ENCODE measurements around the gene DYNC1LI1. TPM values are rescaled to one million over a fixed set of nuclear protein-coding genes. Genes with fewer than 3 reads are reported as not detected.
"Not testable (repeated sequence)": the region's sequence is repeated elsewhere in the genome, so short reads cannot be mapped to it uniquely, and the experiment has no call there.

The DYNC1LI1 gene
- total RNA-seq, 1 donor from 2014 or later = 56.8 TPM

DNA sequence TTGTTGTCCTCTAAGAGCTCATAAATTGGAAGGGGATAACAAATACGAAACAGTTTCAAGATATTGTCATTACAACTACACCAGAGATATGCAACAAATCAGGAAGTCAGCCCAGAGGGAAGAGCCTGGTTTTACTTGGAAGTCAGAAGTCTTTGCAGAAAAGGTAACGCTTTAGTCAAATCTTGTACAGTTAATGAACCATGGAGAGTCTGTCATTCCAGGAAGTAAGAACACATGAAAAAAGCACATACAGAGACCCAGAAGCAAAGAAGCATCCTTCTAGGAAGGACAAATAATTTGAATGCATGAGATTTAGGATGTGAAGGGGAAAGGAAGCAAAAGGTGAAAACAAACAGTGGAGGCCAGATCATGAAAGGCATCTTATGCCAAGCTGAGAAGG, 19.6 kb downstream of the DYNC1LI1 start:
- intact Hi-C loops (cut with DNase I) = no loop called here
- DNase-seq (ENCODE audit: low spot score) = no peak

GRCh38 chr3:32545305-32545704, 25.4 kb downstream of the DYNC1LI1 start:
- intact Hi-C loops (cut with DNase I) = no loop called here

GRCh38 chr3:32544894-32545293, 25.8 kb downstream of the DYNC1LI1 start:
- intact Hi-C loops (cut with DNase I) = no loop called here
- DNase-seq (ENCODE audit: low spot score) = no peak

More at GRCh38 chr3:32545305-32545704, 25.4 kb downstream of the DYNC1LI1 start:
- DNase-seq (ENCODE audit: low spot score) = no peak

GRCh38 chr3:32542807-32543206, 27.9 kb downstream of the DYNC1LI1 start:
- DNase-seq (ENCODE audit: low spot score) = no peak
- intact Hi-C loops (cut with DNase I) = no loop called here

GRCh38 chr3:32540899-32541298, 29.8 kb downstream of the DYNC1LI1 start:
- intact Hi-C loops (cut with DNase I) = no loop called here
- no peak for DNase-seq (ENCODE audit: low spot score)

DNA sequence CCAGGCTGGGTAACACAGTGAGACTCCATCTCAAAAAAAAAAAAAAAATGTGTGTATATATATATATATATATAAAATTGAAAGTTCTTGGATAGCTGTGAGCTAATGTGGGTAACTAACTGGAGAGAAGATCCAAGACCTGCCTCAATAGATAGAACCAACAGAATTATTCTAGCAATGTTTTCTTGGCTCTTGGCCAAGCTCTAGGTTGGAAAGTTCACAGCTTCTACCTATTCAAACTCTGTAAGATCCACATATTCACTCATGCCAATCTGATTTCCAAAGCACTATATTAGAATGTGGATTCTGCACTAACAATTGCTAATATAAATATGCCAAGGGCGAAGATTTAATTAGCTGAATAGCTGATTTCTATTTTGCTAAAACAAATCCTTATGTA, 38.2 kb downstream of the DYNC1LI1 start:
- DNase-seq (ENCODE audit: low spot score) = no peak
- intact Hi-C loops (cut with DNase I) = no loop called here

DNA sequence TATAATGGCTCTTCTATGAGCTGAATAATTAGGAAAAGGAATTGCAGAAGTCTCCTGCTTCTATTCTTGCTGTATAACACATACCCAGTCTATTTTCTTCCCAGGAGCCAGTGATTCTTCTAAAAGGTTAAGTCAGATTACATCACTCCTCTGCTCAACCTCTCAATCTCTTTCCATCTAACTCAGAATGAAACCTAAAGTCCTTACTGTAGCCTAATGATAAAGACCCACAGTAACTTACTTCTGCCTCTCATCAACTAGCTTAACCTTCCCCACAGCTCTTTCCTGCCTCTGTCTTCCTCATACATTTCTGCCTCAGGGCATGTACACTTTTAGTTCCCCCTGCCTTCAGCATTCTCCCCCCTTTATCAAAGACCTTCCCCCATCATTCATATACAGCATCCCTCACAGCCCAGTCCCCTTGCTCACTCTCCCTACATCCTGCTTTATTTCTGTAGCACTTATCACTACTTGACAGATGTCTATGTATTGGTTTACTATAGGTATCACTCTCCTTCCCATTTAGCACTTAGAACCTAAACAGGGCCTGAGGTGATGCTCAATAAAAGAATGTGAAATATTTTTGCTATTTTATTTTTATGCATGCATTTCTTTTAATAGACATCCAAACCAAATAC, 39.5 kb downstream of the DYNC1LI1 start:
- intact Hi-C loops (cut with DNase I) = no loop called here
- no peak for DNase-seq (ENCODE audit: low spot score)

DNA sequence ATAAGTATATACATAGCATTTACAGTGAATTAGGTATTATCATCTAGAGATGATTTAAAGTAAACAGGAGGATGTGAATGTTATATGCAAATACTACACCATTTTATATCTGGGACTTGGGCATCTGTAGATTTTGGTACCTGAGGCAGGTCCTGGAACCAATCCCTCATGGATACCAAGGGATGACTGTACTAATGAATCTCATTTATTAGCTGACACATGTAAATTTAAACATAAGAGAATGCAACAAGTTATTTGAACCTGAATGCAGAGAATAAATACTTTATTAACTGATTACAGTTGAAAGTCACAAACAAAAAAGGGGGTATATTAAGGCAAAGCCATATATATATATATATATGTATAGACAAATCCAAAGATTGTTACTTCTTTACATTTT, 44.9 kb downstream of the DYNC1LI1 start:
- intact Hi-C loops (cut with DNase I) = no loop called here
- DNase-seq (ENCODE audit: low spot score) = no peak

GRCh38 chr3:32522682-32523081, 48.0 kb downstream of the DYNC1LI1 start:
- DNase-seq (ENCODE audit: low spot score) = no peak
- intact Hi-C loops (cut with DNase I) = no loop called here

GRCh38 chr3:32518921-32519320, 51.7 kb downstream of the DYNC1LI1 start:
- DNase-seq (ENCODE audit: low spot score); intact Hi-C loops (cut with DNase I): not testable (repeated sequence)

DNA sequence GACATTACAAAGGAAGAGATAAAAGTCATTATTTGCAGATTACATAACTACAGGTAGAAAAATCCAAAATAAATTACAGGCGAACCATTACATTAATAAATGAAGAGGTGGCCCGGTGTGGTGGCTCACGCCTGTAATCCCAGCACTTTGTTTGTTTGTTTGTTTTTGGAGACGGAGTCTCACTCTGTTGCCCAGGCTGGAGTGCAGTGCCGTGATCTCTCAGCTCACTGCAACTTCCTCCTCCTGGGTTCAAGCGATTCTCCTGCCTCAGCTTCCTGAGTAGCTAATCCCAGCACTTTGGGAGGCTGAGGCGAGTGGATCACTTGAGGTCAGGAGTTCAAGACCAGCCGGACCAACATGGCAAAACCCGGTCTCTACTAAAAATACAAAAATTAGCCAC, 53.9 kb downstream of the DYNC1LI1 start:
- DNase-seq (ENCODE audit: low spot score); intact Hi-C loops (cut with DNase I): not testable (repeated sequence)

GRCh38 chr3:32511005-32511404, 59.7 kb downstream of the DYNC1LI1 start:
- no peak for DNase-seq (ENCODE audit: low spot score)
- intact Hi-C loops (cut with DNase I) = loop anchor here (2.0 kb wide), 1 partner anchor 154 kb away; no protein-coding TSS in a partner anchor

- peak; percentile 87 for DNase-seq (ENCODE audit: low spot score)
- intact Hi-C loops (cut with DNase I) = loop anchor here (2.0 kb wide), 1 partner anchor 155 kb away; no protein-coding TSS in a partner anchor
Observed at GRCh38 chr3:32510075-32510724, 60.5 kb downstream of the DYNC1LI1 start.

DNA sequence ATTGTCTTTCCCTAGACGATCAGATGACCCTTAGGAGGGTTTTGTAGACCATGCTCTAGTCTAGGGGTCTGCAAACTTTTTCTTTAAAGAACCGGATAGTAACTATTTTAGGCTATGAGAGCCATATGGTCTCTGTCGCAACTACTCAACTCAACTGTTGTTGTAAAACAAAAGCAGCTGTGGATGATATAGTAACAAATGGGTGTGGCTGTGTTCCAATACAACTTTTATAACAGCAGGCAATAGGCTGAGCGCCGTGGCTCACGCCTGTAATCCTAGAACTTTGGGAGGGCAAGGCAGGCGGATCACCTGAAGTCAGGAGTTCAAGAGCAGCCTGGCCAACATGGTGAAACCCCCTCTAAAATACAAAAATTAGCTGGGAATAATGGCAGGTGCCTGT, 61.9 kb downstream of the DYNC1LI1 start:
- intact Hi-C loops (cut with DNase I) = no loop called here
- DNase-seq (ENCODE audit: low spot score) = no peak

DNA sequence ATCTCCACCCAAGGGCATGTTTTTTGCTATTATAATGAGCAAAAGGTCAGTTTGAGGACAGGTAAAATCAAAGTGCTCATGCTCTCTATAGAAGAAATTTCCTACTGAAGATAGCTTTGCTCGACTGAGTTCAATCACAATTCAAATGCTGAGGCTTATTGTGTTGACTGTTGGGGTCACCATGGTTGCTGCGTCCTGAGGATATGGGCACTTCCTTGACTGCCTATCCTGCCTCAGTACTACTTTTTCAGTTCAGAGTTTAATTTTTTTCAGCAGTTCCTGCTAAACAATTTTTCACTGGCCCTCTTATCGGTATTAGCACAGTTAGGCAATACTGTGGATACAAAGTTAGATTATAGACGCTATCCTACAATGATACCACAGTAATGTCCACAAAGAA, 64.2 kb downstream of the DYNC1LI1 start:
- DNase-seq (ENCODE audit: low spot score) = no peak
- intact Hi-C loops (cut with DNase I) = no loop called here

GRCh38 chr3:32502946-32503286, 67.7 kb downstream of the DYNC1LI1 start:
- DNase-seq (ENCODE audit: low spot score) = no peak
- intact Hi-C loops (cut with DNase I) = loop anchor here (2.0 kb wide), 1 partner anchor 68 kb away; the partner anchor contains the start of gene DYNC1LI1

GRCh38 chr3:32502118-32502945, 68.3 kb downstream of the DYNC1LI1 start, which contains the start of gene CMTM6:
CMTM6 (minus strand) TSS chr3:32502852; CDS start chr3:32502745, 107 bp downstream.
- intact Hi-C loops (cut with DNase I) = loop anchor here (2.0 kb wide), 1 partner anchor 68 kb away; the partner anchor contains the start of gene DYNC1LI1
- peak; percentile 93 for DNase-seq (ENCODE audit: low spot score)

- intact Hi-C loops (cut with DNase I) = loop anchor here (2.0 kb wide), 1 partner anchor 69 kb away; the partner anchor contains the start of gene DYNC1LI1
- DNase-seq (ENCODE audit: low spot score) = no peak
Observed at GRCh38 chr3:32501783-32502117, 68.9 kb downstream of the DYNC1LI1 start.

DNA sequence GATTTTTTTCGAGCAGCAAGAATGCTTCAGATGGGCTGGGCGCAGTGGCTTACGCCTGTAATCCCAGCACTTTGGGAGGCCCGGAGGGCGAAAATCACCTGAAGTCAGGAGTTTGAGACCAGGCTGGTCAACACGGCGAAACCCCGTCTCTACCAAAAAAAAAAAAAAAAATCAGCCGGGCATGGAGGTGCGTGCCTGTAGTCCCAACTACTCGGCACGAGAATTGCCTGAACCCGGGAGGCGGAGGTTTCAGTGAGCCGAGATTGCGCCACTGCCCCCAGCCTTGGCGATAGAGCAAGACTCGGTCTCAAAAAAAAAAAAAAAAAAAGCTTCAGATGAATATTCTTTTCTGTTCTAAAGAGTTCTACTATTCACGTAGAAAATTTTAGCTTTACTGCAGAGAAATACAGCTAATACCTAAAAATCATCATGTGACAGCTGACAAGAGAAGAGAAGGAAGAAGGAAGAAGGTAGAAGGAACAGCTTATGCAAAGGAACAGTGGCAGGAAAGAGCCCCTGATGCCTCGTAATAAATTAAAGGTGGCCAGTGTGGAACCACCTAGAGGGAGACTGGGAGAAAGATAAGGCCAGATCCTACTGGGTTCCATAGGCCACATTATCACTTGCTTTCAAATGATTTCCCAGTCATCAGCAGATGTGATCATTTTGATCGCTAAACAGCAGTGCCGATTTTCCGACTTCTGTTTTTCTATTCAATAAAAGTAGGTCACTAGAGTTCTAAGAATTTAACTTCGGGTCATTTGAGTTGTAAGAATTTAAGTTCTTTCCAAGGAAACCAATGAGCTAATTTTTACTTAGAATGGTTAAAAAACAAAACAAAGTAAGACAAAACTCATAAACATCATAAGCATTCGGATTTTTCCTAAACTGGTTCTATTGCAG, 69.5 kb downstream of the DYNC1LI1 start:
- intact Hi-C loops (cut with DNase I) = no loop called here

More for the DNA sequence above, 69.5 kb downstream of the DYNC1LI1 start:
- no peak for DNase-seq (ENCODE audit: low spot score)
